Fibroblast of the aortic adventitia (primary cell): ENCODE data around the gene CALD1. TPM values are rescaled to one million over a fixed set of nuclear protein-coding genes. Genes with fewer than 3 reads are reported as not detected.

Experiments
- DNase-seq: peaks from one replicate; pipeline ENCODE4 v3.0.0-alpha.2; 2010; ENCODE audit warnings: low read depth
- H3K4me3 ChIP-seq: 2 replicates; pipeline ENCODE4 v1.5.1; 2011; ENCODE audit warnings: low read depth, mild to moderate bottlenecking, control low read depth, low read length, moderate library complexity
- CTCF ChIP-seq: IDR thresholded peaks from 2 replicates; pipeline ENCODE4 v1.5.1; 2011; ENCODE audit warnings: mild to moderate bottlenecking, low read length, control low read depth, inconsistent platforms; ENCODE audit not compliant: insufficient read depth
- total RNA-seq: library from RNA; depleted of rRNA; stranded (reverse); fragments of >200 nt; gene quantifications from 2 replicates; pipeline ENCODE4 v1.2.3, GENCODE V29; 2012; ENCODE audit warnings: low replicate concordance

Gene CALD1
- total RNA-seq, 1 donor = 201 TPM

- no peak for TF ChIP-seq CTCF
- peak; percentile 95 for DNase-seq
- no peak overlapping the region for H3K4me3 ChIP-seq
These were observed 41.7 kb upstream of the CALD1 start for GRCh38 chr7:134737566-134738345.

GRCh38 chr7:134739362-134739761, 40.1 kb upstream of the CALD1 start:
- no peak for DNase-seq
- no peak overlapping the region for H3K4me3 ChIP-seq
- TF ChIP-seq CTCF = no peak

- no peak for TF ChIP-seq CTCF
- H3K4me3 ChIP-seq = no peak overlapping the region
- DNase-seq = no peak
These were observed 39.1 kb upstream of the CALD1 start for GRCh38 chr7:134740376-134740775.

GRCh38 chr7:134741907-134742635, 37.4 kb upstream of the CALD1 start:
- TF ChIP-seq CTCF = no peak
- DNase-seq = peak; percentile 95
- H3K4me3 ChIP-seq = no peak overlapping the region

GRCh38 chr7:134742688-134743350, 36.6 kb upstream of the CALD1 start:
- TF ChIP-seq CTCF = no peak
- H3K4me3 ChIP-seq = no peak overlapping the region
- DNase-seq = peak; percentile 95

GRCh38 chr7:134744569-134744968, 34.9 kb upstream of the CALD1 start:
- DNase-seq = no peak
- H3K4me3 ChIP-seq = no peak overlapping the region
- no peak for TF ChIP-seq CTCF
